Ishikawa (cell line): ENCODE measurements around the gene RASGEF1C.

ENCODE experiments used
- CEBPB ChIP-seq: IDR thresholded peaks from 2 replicates; pipeline ENCODE4 v1.6.1; 2012
- CREB1 ChIP-seq: IDR thresholded peaks from 2 replicates; pipeline ENCODE4 v1.6.1; 2012; ENCODE audit warnings: low read depth
- EGR1 ChIP-seq: IDR thresholded peaks from 2 replicates; pipeline ENCODE4 v1.6.1; 2012
- EP300 ChIP-seq: IDR thresholded peaks from 2 replicates; pipeline ENCODE4 v1.6.1; 2012; ENCODE audit warnings: borderline replicate concordance
- FOXM1 ChIP-seq: IDR thresholded peaks from 2 replicates; pipeline ENCODE4 v1.6.1; 2012; ENCODE audit warnings: low read depth, borderline replicate concordance
- NFIC ChIP-seq: IDR thresholded peaks from 2 replicates; pipeline ENCODE4 v1.6.1; 2012
- RAD21 ChIP-seq: IDR thresholded peaks from 2 replicates; pipeline ENCODE4 v1.6.1; 2012; ENCODE audit warnings: low read depth
- TAF1 ChIP-seq: IDR thresholded peaks from 2 replicates; pipeline ENCODE4 v1.6.1; 2012; ENCODE audit warnings: low read depth, mild to moderate bottlenecking
- TCF12 ChIP-seq: IDR thresholded peaks from 2 replicates; pipeline ENCODE4 v1.6.1; 2012; ENCODE audit warnings: low read depth
- TEAD4 ChIP-seq: IDR thresholded peaks from 2 replicates; pipeline ENCODE4 v1.6.1; 2012
- YY1 ChIP-seq: IDR thresholded peaks from 2 replicates; pipeline ENCODE4 v1.6.1; 2012; ENCODE audit warnings: low read depth
- ZBTB7A ChIP-seq: IDR thresholded peaks from 2 replicates; pipeline ENCODE4 v1.6.1; 2012; ENCODE audit warnings: low read depth
- TF ChIP-seq, protein P1 (sequence below): IDR thresholded peaks from 2 replicates; pipeline ENCODE4 v1.6.1; 2012
- TF ChIP-seq, protein P2 (sequence below): IDR thresholded peaks from 2 replicates; pipeline ENCODE4 v1.6.1; 2012
- TF ChIP-seq, protein P3 (sequence below): IDR thresholded peaks from 2 replicates; pipeline ENCODE4 v1.6.1; 2012; ENCODE audit warnings: low read depth, mild to moderate bottlenecking

Gene RASGEF1C

DNA sequence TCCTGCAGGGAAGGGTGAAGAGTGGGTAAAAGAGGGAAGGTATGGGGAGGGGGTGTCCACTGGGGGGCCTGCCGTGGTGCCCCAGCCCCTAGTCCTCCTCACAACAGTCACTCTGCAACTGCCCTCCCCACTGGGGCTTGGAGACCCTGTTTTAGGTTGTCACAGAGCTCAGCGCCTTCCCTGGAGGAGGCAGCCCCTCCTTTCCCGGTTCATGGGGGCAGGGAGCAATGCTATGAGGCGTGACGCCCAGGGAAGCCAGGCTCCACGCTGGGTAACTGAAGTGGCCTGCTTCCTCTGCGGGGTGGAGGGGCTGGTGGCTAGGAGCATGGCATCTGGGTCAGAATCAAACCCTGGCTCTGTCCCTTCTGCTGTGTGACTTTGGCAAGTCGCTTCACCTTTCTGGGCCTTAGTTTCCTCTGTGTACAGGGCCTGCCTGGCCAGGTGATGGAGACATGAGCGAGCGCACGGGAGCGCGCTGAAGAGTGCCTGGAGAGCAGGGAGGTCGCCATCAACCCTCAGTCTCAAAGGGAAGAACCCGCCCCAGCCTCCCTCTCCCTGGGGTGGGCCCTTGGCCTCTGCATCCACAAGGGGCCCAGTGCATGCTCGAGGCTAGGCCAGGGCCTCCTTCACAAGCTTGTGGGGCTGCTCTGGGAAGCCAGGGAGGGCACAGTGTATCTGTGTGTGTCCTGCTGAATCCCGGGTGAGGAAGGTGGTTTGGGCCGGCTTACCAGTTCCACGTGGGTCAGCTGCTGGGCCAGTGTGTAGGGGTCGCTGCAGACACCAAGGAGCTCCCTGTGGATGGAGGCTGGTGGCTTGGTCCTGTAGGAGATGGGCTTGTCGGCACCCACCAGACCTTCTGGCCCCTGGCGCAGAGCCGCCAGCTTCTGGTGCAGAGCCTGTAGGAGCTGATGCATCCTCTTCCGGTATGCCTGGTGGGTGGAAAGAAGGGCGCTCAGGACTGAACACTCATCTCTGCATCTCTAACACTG lies 81.0 kb downstream of the RASGEF1C start:
- 0 out of 2 replicates have a peak, but pooled peaks have one; percentile 4 for TF ChIP-seq TEAD4
- TF ChIP-seq RAD21: peak; percentile 5; the same call in 1 of the 2 replicates
- no peak for TF ChIP-seq TAF1
- no peak for TF ChIP-seq CREB1
- peak; percentile 33; the same call in 1 of the 2 replicates for TF ChIP-seq EP300
- no peak for TF ChIP-seq YY1
- no peak for TF ChIP-seq TCF12
- no peak for TF ChIP-seq EGR1
- no peak for TF ChIP-seq FOXM1
- TF ChIP-seq CEBPB: no peak

DNA sequence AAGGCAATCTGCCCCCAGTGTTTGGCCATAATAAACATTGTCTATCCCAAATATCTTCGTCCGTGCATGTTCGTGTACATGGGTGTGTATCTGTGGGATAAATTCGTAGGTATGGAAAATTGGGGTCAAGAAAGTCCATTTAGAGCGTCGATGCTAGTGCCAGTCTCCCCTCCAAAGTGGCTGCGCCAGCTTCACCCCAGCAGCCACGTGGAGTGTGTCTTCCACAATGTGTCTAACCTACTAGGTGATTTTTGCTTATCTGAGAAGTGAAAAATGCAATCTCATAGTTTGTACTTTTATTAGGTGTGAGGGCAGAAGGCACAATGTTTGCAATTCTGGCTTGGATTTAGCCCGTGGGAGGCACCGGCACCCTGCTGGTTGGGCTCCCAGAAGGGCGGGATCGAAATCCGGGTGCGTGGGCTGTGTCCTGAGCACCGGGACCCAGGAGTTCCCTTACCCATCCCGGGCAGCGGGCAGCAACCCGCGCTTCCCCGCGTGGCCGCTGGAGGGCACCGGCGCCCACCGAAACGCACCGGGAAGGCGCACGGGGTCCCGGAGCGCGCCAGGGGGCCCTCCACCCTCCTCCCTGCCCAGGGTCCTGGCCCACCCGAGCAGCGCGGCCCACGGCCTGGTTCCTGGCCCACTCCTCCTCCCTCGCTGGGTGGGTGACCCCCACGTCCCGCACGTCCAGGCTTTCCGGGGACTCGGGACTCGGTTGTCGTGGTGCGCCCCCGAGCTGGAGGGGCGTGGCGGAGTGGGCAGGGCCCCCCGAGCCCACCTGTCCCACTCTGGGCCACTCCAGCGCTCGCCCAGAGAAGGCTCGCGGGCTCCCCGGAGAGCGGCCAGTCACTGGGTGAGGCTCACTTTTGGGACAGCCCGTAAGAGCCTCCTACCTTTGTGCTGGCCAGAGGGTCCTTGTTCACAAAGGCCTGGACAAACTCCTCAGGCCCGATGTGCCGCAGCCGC lies 82.0 kb downstream of the RASGEF1C start:
- TF ChIP-seq RAD21: peak; percentile 75
- peak; percentile 99 for TF ChIP-seq ZBTB7A
- peak; percentile 89 for TF ChIP-seq EGR1
- TF ChIP-seq, protein P1, sequence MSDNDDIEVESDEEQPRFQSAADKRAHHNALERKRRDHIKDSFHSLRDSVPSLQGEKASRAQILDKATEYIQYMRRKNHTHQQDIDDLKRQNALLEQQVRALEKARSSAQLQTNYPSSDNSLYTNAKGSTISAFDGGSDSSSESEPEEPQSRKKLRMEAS: peak; percentile 59; the same call in 1 of the 2 replicates
- no peak for TF ChIP-seq EP300

DNA sequence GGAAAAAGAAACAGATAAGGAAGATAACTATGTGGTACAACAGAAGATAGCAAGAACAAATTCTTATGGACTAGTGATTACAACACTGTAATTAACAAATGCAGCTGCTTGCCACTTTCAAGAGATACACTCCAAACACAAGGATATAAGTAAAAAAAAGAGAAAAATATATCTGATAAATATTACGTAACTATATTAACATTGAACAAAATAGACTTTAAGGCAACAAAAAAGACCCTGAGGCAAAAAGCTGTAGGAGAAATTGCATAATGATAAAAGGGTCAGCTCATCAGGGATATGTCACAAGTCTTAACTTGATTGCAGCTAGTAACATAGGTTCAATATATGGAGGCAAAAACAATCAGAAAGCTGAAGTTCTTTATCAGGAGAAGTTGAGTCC lies 86.1 kb downstream of the RASGEF1C start:
- TF ChIP-seq CREB1: no peak
- TF ChIP-seq, protein P2, sequence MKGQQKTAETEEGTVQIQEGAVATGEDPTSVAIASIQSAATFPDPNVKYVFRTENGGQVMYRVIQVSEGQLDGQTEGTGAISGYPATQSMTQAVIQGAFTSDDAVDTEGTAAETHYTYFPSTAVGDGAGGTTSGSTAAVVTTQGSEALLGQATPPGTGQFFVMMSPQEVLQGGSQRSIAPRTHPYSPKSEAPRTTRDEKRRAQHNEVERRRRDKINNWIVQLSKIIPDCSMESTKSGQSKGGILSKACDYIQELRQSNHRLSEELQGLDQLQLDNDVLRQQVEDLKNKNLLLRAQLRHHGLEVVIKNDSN: no peak
- TF ChIP-seq, protein P1: no peak

DNA sequence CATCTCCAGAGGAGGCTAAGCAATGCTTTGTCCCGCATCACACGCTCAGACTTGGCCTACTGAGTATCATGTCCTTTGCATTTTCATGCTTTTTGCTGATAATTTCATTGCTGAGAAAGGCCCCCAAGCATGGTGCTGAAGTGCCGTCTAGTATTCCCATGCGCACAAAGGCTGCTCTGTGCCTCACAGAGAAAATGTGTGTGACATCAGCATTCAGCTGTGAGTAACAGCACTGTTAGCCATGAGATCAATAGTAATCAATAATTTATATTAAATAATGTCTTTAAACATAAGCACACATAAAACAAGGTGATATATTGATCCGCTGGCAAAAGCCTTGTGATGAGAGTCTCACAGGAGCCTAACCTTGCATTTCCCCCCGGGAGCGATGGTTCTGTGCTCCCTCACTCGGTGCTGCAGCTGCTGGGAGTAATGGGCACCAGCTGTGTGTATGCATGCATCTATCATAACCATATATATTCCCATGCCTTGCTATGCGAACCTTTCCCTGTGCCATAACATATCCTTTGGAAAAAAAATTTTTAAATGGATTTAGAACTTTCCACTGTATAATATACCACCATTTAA lies 87.1 kb downstream of the RASGEF1C start:
- TF ChIP-seq, protein P2: no peak
- TF ChIP-seq TAF1 (no peak), EP300 (no peak), FOXM1 (no peak), EGR1 (no peak), CREB1 (no peak), TEAD4 (no peak), YY1 (no peak), CEBPB (no peak), NFIC (no peak), RAD21 (no peak), ZBTB7A (no peak), TCF12 (no peak)
- TF ChIP-seq, protein P1: no peak
- TF ChIP-seq, protein P3, sequence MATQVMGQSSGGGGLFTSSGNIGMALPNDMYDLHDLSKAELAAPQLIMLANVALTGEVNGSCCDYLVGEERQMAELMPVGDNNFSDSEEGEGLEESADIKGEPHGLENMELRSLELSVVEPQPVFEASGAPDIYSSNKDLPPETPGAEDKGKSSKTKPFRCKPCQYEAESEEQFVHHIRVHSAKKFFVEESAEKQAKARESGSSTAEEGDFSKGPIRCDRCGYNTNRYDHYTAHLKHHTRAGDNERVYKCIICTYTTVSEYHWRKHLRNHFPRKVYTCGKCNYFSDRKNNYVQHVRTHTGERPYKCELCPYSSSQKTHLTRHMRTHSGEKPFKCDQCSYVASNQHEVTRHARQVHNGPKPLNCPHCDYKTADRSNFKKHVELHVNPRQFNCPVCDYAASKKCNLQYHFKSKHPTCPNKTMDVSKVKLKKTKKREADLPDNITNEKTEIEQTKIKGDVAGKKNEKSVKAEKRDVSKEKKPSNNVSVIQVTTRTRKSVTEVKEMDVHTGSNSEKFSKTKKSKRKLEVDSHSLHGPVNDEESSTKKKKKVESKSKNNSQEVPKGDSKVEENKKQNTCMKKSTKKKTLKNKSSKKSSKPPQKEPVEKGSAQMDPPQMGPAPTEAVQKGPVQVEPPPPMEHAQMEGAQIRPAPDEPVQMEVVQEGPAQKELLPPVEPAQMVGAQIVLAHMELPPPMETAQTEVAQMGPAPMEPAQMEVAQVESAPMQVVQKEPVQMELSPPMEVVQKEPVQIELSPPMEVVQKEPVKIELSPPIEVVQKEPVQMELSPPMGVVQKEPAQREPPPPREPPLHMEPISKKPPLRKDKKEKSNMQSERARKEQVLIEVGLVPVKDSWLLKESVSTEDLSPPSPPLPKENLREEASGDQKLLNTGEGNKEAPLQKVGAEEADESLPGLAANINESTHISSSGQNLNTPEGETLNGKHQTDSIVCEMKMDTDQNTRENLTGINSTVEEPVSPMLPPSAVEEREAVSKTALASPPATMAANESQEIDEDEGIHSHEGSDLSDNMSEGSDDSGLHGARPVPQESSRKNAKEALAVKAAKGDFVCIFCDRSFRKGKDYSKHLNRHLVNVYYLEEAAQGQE: no peak

DNA sequence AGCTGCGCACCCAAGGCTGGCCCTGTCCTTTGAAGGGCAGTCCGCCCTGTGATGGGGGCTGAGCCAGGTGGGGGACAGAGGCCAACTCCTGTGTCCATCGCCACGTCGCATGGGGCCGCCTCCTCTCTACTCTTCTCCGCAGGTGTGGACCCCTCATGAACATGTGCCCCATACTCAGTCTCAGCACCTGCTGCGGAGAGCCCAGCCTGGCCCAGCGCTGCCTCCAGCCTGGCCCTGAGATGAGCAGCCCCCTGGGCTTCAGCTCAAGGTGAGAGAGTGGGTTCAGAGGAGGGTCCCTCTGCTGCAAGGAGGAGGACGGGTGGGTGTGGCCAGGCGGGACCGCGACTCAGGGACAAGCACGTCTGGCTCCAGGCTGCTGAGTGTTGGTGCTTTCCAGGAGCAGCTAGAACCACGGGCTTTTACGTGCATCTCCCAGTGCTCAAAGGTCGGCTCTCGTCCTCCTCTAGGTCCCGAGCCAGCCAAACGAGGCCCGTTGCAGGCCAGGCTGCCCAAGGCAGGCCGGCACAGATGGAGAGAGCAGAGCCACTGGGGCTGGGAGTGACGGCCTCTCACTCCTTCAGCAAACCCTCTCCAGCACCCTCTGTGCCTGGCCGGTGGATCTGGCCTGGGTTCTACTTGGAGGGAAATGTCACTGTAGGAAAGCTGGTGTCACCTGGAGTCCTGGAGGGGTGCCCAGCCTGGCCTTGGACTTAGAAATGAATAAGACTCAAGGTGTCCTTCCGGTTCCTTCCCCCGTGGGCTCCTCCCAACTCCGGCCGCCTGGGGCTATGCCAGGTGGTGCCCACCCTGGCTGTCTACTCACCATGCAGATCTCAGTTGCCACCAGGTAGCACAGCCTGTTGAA lies 88.5 kb downstream of the RASGEF1C start:
- TF ChIP-seq ZBTB7A: no peak
- no peak for TF ChIP-seq FOXM1
- TF ChIP-seq, protein P2: no peak
- TF ChIP-seq CREB1: no peak
- no peak for TF ChIP-seq TAF1
- TF ChIP-seq YY1: no peak
- no peak for TF ChIP-seq RAD21
- TF ChIP-seq, protein P1: no peak
- no peak for TF ChIP-seq CEBPB
- TF ChIP-seq NFIC: no peak
- TF ChIP-seq TCF12: no peak
- TF ChIP-seq, protein P3: no peak
- TF ChIP-seq TEAD4: no peak
- TF ChIP-seq EP300: no peak
- TF ChIP-seq EGR1: no peak
